ENCODE results near the gene SEPSECS.

DNA sequence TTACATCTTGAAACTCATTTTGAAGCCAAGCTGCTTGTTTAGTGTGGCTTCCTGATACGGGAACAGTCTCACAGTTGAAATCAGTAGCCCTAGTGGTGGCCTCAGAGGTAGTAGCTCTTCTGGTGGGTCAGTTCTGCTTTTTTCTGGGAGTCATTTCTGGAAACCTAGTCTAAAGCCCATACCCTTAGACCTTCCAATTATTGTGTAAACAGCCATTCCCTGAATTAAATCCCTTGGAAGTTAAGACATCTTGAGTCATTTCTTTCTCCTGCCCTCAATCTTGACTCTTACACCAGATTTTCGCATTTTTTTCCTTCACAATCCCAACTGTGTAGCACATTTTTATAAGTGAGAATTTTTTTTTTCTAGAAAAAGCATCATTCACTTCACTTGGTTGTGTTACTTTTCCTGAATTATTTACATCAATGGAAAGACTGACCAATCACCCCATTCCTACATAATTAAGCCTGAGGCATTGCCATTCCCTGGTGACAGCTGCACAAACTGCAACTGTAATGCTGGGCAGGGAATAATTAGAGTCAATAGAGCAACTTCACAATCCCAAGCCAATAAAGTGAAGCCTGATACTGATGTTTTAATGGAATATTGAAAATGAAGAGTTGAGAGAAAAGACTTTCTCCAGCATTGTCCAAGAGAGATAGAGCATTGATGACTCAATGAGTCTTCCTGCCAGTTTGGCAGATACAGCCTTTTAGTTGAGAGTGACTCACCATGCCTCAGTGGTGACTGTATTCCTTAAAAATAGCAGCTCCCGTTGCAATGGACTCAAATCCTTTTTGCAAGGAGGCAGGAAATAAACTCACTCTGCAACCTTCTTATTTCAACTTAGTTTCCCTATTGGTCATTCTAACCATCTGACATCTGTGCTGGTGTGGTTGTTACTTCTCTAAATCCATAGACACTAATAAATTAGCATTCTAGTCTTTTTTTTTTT lies 13.0 kb upstream of the SEPSECS start:
- TF ChIP-seq, protein P1, sequence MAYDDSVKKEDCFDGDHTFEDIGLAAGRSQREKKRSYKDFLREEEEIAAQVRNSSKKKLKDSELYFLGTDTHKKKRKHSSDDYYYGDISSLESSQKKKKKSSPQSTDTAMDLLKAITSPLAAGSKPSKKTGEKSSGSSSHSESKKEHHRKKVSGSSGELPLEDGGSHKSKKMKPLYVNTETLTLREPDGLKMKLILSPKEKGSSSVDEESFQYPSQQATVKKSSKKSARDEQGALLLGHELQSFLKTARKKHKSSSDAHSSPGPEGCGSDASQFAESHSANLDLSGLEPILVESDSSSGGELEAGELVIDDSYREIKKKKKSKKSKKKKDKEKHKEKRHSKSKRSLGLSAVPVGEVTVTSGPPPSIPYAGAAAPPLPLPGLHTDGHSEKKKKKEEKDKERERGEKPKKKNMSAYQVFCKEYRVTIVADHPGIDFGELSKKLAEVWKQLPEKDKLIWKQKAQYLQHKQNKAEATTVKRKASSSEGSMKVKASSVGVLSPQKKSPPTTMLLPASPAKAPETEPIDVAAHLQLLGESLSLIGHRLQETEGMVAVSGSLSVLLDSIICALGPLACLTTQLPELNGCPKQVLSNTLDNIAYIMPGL (CRISPR knock-in tag; IDR thresholded peaks at IDR 0.05): no peak
- TF ChIP-seq, protein P2, sequence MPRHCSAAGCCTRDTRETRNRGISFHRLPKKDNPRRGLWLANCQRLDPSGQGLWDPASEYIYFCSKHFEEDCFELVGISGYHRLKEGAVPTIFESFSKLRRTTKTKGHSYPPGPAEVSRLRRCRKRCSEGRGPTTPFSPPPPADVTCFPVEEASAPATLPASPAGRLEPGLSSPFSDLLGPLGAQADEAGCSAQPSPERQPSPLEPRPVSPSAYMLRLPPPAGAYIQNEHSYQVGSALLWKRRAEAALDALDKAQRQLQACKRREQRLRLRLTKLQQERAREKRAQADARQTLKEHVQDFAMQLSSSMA (CRISPR knock-in tag; IDR thresholded peaks at IDR 0.05): no peak
- TF ChIP-seq NONO (IDR thresholded peaks at IDR 0.05; ENCODE audit: low read depth in 2 of 2, low read length in 1 of 2) (no peak), CTCF (IDR thresholded peaks at IDR 0.05 in 2 of 3, conservative IDR thresholded peaks at IDR 0.05 in 1 of 3; ENCODE audit: insufficient read depth in 2 of 3, low read depth in 1 of 3, low read length in 3 of 3) (peak in 2 of 3 experiments; percentile 11 to 35; a peak in 1 of 6 replicates), ZFP1 (CRISPR knock-in tag; IDR thresholded peaks at IDR 0.05) (no peak), CBX5 (IDR thresholded peaks at IDR 0.05; ENCODE audit: borderline replicate concordance, low read depth) (no peak), FOXK1 (CRISPR knock-in tag; IDR thresholded peaks at IDR 0.05; ENCODE audit: borderline replicate concordance) (no peak), SMARCC2 (IDR thresholded peaks at IDR 0.05; ENCODE audit: low read depth) (peak; percentile 52; the same call in 1 of the 2 replicates), TOE1 (IDR thresholded peaks at IDR 0.05; ENCODE audit: borderline replicate concordance) (no peak), TOE1 (CRISPR knock-in tag; IDR thresholded peaks at IDR 0.05; ENCODE audit: borderline replicate concordance, low read depth) (no peak), MAZ (CRISPR knock-in tag; conservative IDR thresholded peaks at IDR 0.05 in 1 of 2, IDR thresholded peaks at IDR 0.05 in 1 of 2) (no peak), YY1 (IDR thresholded peaks at IDR 0.05; ENCODE audit: borderline replicate concordance in 1 of 3, control insufficient read depth in 1 of 3, extremely low read depth in 1 of 3, insufficient read depth in 3 of 3, insufficient read length in 1 of 3, insufficient replicate concordance in 2 of 3, low read depth in 1 of 3, low read length in 2 of 3) (no peak)
